GM13977 (cell line): ENCODE results near the gene MTHFD1L.

ENCODE experiments used
- DNase-seq: peaks from one replicate; pipeline ENCODE4 v3.0.0; 2012; ENCODE audit warnings: low spot score
- in situ Hi-C: fragments of 300-500 bp; cut with MboI; formaldehyde crosslinking; loops from one replicate; pipeline ENCODE4 v1.12.0; 2022; ENCODE audit warnings: low sequenced_read_pairs, low pct_unique_long_range_greater_than_20kb, mixed read lengths, inconsistent platforms; ENCODE audit not compliant: unreplicated experiment
- TF ChIP-seq, protein P1 (sequence below): IDR thresholded peaks from 2 replicates; pipeline ENCODE4 v1.5.1; 2012; ENCODE audit warnings: mild to moderate bottlenecking, control low read depth; ENCODE audit not compliant: insufficient read depth; ENCODE audit errors: extremely low read depth, missing control alignments

The MTHFD1L gene

GRCh38 chr6:151073701-151074100 lies 208.2 kb downstream of the MTHFD1L start:
- in situ Hi-C loops, result no loop called here
- TF ChIP-seq, protein P1, sequence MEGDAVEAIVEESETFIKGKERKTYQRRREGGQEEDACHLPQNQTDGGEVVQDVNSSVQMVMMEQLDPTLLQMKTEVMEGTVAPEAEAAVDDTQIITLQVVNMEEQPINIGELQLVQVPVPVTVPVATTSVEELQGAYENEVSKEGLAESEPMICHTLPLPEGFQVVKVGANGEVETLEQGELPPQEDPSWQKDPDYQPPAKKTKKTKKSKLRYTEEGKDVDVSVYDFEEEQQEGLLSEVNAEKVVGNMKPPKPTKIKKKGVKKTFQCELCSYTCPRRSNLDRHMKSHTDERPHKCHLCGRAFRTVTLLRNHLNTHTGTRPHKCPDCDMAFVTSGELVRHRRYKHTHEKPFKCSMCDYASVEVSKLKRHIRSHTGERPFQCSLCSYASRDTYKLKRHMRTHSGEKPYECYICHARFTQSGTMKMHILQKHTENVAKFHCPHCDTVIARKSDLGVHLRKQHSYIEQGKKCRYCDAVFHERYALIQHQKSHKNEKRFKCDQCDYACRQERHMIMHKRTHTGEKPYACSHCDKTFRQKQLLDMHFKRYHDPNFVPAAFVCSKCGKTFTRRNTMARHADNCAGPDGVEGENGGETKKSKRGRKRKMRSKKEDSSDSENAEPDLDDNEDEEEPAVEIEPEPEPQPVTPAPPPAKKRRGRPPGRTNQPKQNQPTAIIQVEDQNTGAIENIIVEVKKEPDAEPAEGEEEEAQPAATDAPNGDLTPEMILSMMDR, result no peak
- no peak for DNase-seq

DNA sequence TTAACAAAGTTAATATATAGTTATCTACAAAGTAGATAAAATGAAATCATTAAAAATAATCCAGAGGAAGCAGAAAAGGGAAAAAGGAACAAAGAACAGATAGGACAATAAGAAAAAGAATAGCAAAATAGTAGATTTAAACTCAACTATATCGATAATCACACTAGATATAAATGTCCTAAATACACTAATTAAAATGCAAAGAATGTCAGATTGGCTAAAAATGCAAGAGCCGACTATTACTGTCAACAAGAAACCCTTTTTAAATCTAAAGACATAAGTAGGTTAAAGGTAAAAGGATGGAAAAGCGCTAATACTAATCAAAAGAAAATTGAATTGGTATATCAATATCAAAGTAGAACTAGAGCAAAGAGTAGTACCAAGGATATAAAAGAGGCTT lies 209.5 kb downstream of the MTHFD1L start:
- TF ChIP-seq, protein P1, result no peak
- in situ Hi-C loops, result no loop called here
- no peak for DNase-seq

DNA sequence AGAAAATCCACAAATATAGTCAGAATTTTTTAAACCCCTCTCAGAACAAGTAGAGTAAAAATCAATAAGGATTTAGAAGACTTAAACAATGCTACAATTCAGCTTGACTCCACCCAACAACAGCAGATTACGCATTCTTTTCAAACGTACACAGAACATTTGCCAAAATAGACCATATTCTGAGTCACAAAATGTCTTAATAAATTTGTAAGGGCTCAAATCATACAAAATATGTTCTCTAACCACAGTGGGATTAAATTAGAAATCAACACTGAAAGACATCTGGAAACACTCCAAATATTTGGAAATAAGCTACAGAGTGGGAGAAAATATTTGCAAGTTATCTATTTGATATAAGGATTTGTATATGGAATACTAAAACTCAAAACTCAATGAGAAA lies 210.0 kb downstream of the MTHFD1L start:
- in situ Hi-C loops, result no loop called here
- no peak for DNase-seq

DNA sequence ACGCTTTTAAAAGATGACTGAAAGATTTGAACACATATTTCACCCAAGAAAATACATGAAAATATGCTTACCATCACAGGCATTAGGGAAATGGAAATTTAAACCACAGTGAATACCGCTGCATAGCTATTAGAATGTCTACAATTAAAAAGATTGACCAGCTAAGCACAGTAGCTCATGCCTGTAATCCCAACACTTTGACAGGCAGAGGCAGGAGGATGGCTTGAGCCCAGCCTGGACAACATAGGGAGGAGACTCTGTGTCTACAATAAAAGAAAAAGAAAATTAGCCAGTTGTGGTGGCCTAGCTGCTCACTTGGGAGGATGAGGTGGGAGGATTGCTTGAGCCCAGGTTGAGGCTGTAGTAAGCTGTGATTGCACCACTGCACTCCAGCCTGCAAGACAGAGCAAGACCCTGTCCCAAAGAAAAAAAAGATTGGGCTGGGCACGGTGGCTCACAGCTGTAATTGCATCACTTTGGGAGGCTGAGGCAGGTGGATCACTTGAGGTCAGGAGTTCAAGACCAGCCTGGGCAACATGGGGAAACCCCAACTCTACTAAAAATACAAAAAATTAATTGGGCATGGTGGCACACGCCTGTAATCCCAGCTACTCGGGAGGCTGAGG lies 210.5 kb downstream of the MTHFD1L start:
- TF ChIP-seq, protein P1, result no peak
- DNase-seq, result no peak
- in situ Hi-C loops, result no loop called here

More for the DNA sequence above, 210.0 kb downstream of the MTHFD1L start:
- TF ChIP-seq, protein P1, result no peak

DNA sequence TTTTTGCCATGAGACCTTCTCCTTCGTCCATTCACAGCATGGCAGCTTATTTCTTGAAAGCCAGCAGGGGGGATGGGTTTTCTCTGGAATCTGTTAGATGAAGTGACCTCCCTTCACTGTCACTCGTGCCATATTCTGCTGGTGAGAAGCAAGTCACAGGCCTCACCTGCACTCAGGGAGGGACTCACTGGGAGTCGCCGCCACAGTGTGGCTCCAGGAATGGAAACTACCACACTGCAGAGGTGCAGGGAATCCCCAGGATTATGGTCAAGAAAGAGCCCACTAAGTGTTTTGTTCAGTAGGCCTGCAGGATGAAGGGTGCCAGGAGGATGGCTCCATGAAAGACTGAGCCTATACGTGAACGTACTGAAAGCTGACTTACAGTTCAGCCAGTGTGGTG lies 213.2 kb downstream of the MTHFD1L start:
- no peak for DNase-seq
- in situ Hi-C loops, result no loop called here
- TF ChIP-seq, protein P1, result no peak

DNA sequence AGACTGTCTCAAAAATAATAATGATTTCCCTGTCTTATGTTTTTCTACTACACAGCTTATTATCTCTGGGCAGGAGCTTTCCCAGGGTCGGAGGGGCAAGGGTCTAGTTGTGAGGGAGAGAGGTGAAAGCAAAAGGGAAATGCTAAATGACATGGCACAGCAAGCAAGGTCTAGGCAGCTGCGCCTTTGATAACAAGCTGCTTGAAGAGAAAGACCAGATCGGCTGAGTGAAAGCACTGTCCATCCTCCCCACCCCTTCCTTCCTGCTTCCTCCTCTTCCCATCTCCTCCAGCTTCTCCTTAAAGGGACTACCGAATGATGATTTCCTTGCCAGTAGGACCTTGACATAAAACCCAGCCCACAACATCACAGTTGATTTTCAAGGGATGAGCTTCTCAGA lies 216.2 kb downstream of the MTHFD1L start:
- in situ Hi-C loops, result no loop called here

More for the DNA sequence above, 216.2 kb downstream of the MTHFD1L start:
- DNase-seq, result no peak
- TF ChIP-seq, protein P1, result no peak
